OCI-LY1 (cell line): ENCODE measurements around the gene TCP1.

ENCODE experiments used
- H2AFZ ChIP-seq: fragments of 200-600 bp; sonication (generic), shearing (Covaris generic); 2 replicates; pipeline ENCODE4 v1.6.0; 2014; ENCODE audit warnings: antibody characterized with exemption, mild to moderate bottlenecking, low read length
- H3F3A ChIP-seq: fragments of 200-600 bp; sonication (generic), shearing (Covaris generic); 2 replicates; pipeline ENCODE4 v1.6.0; 2014; ENCODE audit warnings: mild to moderate bottlenecking, antibody characterized with exemption, low read length, moderate library complexity; ENCODE audit not compliant: insufficient read depth
- H3K27ac ChIP-seq: fragments of 200-600 bp; sonication (generic); 2 replicates; pipeline ENCODE4 v1.5.1; 2014; ENCODE audit warnings: low read length, mixed run types, mild to moderate bottlenecking, low read depth; ENCODE audit not compliant: poor library complexity, severe bottlenecking
- H3K27me3 ChIP-seq: fragments of 200-600 bp; sonication (generic); 2 replicates; pipeline ENCODE4 v1.6.0; 2014; ENCODE audit warnings: antibody characterized with exemption, mild to moderate bottlenecking, low read length, moderate library complexity; ENCODE audit not compliant: insufficient read depth
- H3K36me3 ChIP-seq: fragments of 200-600 bp; sonication (generic); 2 replicates; pipeline ENCODE4 v1.6.1; 2014; ENCODE audit warnings: mild to moderate bottlenecking, antibody characterized with exemption, low read length, moderate library complexity, mixed read lengths; ENCODE audit not compliant: insufficient read depth
- H3K4me1 ChIP-seq: fragments of 200-600 bp; sonication (generic); 2 replicates; pipeline ENCODE4 v1.5.1; 2014; ENCODE audit warnings: mild to moderate bottlenecking, low read length, moderate library complexity; ENCODE audit not compliant: insufficient read depth, severe bottlenecking
- H3K4me2 ChIP-seq: fragments of 200-600 bp; sonication (generic), shearing (Covaris generic); 2 replicates; pipeline ENCODE4 v1.6.1; 2014; ENCODE audit warnings: low read length
- H3K4me3 ChIP-seq: fragments of 200-600 bp; sonication (generic); 2 replicates; pipeline ENCODE4 v1.5.1; 2014; ENCODE audit warnings: low read length, low read depth, mild to moderate bottlenecking, mixed read lengths; ENCODE audit not compliant: poor library complexity, severe bottlenecking
- H3K79me2 ChIP-seq: fragments of 200-600 bp; shearing (Covaris generic); 2 replicates; pipeline ENCODE4 v1.6.1; 2016; ENCODE audit warnings: mixed run types, low read length, mixed read lengths; ENCODE audit not compliant: insufficient read depth
- H3K9ac ChIP-seq: fragments of 200-600 bp; sonication (generic), shearing (Covaris generic); 2 replicates; pipeline ENCODE4 v1.6.1; 2014; ENCODE audit warnings: mild to moderate bottlenecking, low read length, mixed read lengths
- H3K9me2 ChIP-seq: fragments of 200-600 bp; sonication (generic), shearing (Covaris generic); 2 replicates; pipeline ENCODE4 v1.6.1; 2014; ENCODE audit warnings: low read depth, mild to moderate bottlenecking, low read length, mixed read lengths
- H3K9me3 ChIP-seq: fragments of 200-600 bp; shearing (Covaris generic); 2 replicates; pipeline ENCODE4 v1.6.1; 2014; ENCODE audit warnings: low read length, mixed read lengths
- H4K20me1 ChIP-seq: fragments of 200-600 bp; sonication (generic), shearing (Covaris generic); 2 replicates; pipeline ENCODE4 v1.6.0; 2016; ENCODE audit warnings: mild to moderate bottlenecking, low read length; ENCODE audit not compliant: insufficient read depth
- EZH2 ChIP-seq: fragments of 200-600 bp; sonication (generic), shearing (Covaris generic); IDR thresholded peaks from 2 replicates; pipeline ENCODE4 v1.8.0; 2017; ENCODE audit warnings: borderline replicate concordance, mixed run types, mild to moderate bottlenecking, antibody characterized with exemption, low read length, moderate library complexity, mixed read lengths
- TF ChIP-seq, protein P1 (sequence below): fragments of 200-600 bp; sonication (generic), shearing (Covaris generic); IDR thresholded peaks from 2 replicates; pipeline ENCODE4 v1.5.1; 2017; ENCODE audit warnings: mild to moderate bottlenecking, antibody characterized with exemption, low read length, moderate library complexity, mixed read lengths

TCP1 gene

DNA sequence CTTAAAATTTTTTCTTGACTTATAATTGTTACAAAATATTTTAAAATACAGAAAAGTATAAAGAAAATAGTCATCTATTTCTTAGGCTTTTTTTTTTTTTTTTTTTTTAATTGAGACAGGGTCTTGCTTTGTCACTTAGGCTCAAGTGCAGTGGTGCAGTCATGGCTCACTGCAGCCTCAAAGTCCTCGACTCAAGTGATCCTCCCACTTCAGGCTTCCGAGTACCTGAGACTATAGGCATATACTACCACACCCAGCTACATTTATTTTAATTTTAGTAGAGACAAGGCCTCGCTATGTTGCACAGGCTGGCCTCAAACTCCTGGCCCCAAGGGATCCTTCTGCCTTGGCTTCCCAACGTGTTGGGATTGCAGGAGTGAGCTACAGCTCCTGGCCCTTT lies 32.9 kb downstream of the TCP1 start:
- H3K4me1 ChIP-seq, result peaks cover 16% of the 10 kb centered on the region
- TF ChIP-seq, protein P1, sequence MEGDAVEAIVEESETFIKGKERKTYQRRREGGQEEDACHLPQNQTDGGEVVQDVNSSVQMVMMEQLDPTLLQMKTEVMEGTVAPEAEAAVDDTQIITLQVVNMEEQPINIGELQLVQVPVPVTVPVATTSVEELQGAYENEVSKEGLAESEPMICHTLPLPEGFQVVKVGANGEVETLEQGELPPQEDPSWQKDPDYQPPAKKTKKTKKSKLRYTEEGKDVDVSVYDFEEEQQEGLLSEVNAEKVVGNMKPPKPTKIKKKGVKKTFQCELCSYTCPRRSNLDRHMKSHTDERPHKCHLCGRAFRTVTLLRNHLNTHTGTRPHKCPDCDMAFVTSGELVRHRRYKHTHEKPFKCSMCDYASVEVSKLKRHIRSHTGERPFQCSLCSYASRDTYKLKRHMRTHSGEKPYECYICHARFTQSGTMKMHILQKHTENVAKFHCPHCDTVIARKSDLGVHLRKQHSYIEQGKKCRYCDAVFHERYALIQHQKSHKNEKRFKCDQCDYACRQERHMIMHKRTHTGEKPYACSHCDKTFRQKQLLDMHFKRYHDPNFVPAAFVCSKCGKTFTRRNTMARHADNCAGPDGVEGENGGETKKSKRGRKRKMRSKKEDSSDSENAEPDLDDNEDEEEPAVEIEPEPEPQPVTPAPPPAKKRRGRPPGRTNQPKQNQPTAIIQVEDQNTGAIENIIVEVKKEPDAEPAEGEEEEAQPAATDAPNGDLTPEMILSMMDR, result no peak
- TF ChIP-seq EZH2, result no peak
- H3K27me3 ChIP-seq, result no peaks in the 10 kb centered on the region
- H3K4me2 ChIP-seq, result no peak overlapping the region
- no peak overlapping the region for H2AFZ ChIP-seq
- H3K36me3 ChIP-seq, result peaks cover 71% of the 10 kb centered on the region
- H3K79me2 ChIP-seq, result no peaks in the 10 kb centered on the region
- H3K27ac ChIP-seq, result no peak overlapping the region
- no peaks in the 10 kb centered on the region; the same call in 1 of the 2 replicates for H4K20me1 ChIP-seq
- peaks cover 5% of the 10 kb centered on the region; the same call in 1 of the 2 replicates for H3F3A ChIP-seq
- no peak overlapping the region for H3K9ac ChIP-seq
- H3K9me3 ChIP-seq, result no peaks in the 10 kb centered on the region
- H3K9me2 ChIP-seq, result no peaks in the 10 kb centered on the region
- no peak overlapping the region for H3K4me3 ChIP-seq

DNA sequence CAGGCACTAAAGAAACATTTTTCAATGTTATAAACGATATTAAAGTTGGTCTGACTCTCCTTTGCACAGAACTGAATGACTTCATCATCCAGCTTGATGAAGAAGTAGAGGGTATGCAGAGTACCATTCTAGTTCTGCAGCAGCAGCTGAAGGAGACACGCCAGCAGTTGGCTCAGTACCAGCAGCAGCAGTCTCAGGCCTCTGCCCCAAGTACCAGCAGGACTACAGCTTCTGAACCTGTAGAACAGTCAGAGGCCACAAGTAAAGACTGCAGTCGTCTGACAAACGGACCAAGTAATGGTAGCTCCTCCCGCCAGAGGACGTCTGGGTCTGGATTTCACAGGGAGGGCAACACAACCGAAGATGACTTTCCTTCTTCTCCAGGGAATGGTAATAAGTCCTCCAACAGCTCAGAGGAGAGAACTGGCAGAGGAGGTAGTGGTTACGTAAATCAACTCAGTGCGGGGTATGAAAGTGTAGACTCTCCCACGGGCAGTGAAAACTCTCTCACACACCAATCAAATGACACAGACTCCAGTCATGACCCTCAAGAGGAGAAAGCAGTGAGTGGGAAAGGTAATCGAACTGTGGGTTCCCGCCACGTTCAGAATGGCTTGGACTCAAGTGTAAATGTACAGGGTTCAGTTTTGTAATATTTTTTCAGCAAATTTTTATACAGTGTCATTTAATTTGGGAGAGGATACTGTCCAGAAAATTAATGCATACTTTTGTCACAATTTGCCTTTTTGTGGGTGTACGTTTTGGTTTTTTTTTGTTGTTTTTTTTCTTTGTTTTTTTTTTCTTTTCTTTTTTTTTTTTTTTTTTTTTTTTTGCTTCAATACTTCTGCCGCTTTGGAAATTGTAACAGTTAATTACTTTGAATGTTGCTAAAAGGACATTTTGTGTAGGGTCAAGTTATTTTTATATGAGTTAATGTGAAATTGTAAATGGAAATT lies 34.2 kb downstream of the TCP1 start:
- Histone ChIP-seq H4K20me1 (no peaks in the 10 kb centered on the region; the same call in 1 of the 2 replicates), H3K9ac (no peak overlapping the region), H3K27me3 (no peaks in the 10 kb centered on the region), H3K4me2 (no peak overlapping the region), H3K4me3 (no peak overlapping the region), H2AFZ (no peak overlapping the region), H3F3A (peaks cover 5% of the 10 kb centered on the region; the same call in 1 of the 2 replicates), H3K36me3 (peaks cover 83% of the 10 kb centered on the region), H3K9me3 (no peaks in the 10 kb centered on the region), H3K79me2 (no peaks in the 10 kb centered on the region), H3K4me1 (peaks cover 3% of the 10 kb centered on the region), H3K27ac (no peak overlapping the region), H3K9me2 (no peaks in the 10 kb centered on the region)
- TF ChIP-seq, protein P1, result no peak
- TF ChIP-seq EZH2, result no peak

DNA sequence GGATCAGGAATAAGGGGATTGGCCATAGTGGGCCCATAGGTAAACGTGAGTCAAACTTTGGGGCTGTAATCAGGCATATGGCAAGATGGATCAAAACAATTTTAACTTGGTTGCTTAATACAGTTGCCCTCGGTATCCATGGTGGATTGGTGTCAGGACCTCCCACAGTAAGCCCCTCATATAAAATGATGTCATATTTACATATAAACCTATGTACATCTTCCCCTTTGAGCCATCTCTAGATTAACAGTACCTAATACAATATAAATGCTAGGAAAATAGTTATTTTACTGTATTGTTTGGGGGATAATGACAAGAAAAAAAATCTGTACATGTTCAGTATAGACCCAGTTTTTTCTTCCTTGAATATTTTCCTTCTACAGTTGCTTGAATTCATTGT lies 35.0 kb downstream of the TCP1 start:
- H3K4me3 ChIP-seq, result no peak overlapping the region
- no peaks in the 10 kb centered on the region; the same call in 1 of the 2 replicates for H4K20me1 ChIP-seq
- H3K27me3 ChIP-seq, result no peaks in the 10 kb centered on the region
- H3K9me2 ChIP-seq, result no peaks in the 10 kb centered on the region
- H3K9me3 ChIP-seq, result no peaks in the 10 kb centered on the region
- TF ChIP-seq EZH2, result no peak
- TF ChIP-seq, protein P1, result no peak
- no peak overlapping the region for H3K27ac ChIP-seq
- no peak overlapping the region for H3K9ac ChIP-seq
- no peak overlapping the region for H3K4me2 ChIP-seq
- H3F3A ChIP-seq, result no peaks in the 10 kb centered on the region
- H3K79me2 ChIP-seq, result no peaks in the 10 kb centered on the region
- H2AFZ ChIP-seq, result no peak overlapping the region
- no peaks in the 10 kb centered on the region for H3K4me1 ChIP-seq
- peaks cover 91% of the 10 kb centered on the region for H3K36me3 ChIP-seq
